ENCODE measurements around the gene CHD5. TPM values are rescaled to one million over a fixed set of nuclear protein-coding genes. Genes with fewer than 3 reads are reported as not detected.

Gene CHD5
- total RNA-seq, 4 donors from 2014 or later: 0.05 TPM; not detected in 3

GRCh38 chr1:6124746-6125365 lies 55.3 kb downstream of the CHD5 start:
- intact Hi-C loops (cut with DNase I; ENCODE audit: low total_unique reads) (no loop called here), in situ Hi-C loops (cut with MboI; ENCODE audit: low sequenced_read_pairs in 4 of 4) (no loop called here)
- Histone ChIP-seq H3K27me3 (peaks cover 0 to 6% (median 0%) of the 10 kb centered on the region in 3 donors), H3K4me1 (no peaks in the 10 kb centered on the region), H3K4me3 (no peak overlapping the region), H3K27ac (no peak overlapping the region), H3K36me3 (no peaks in the 10 kb centered on the region), H3K9me3 (no peaks in the 10 kb centered on the region)
- ATAC-seq (no peak), DNase-seq (no peak)
- no peak for TF ChIP-seq POLR2A (IDR thresholded peaks at IDR 0.05)
- TF ChIP-seq CTCF (IDR thresholded peaks at IDR 0.05 in 4 of 5, conservative IDR thresholded peaks at IDR 0.05 in 1 of 5): no peak

GRCh38 chr1:6124341-6124740 lies 55.8 kb downstream of the CHD5 start:
- Histone ChIP-seq H3K4me1 (no peaks in the 10 kb centered on the region), H3K36me3 (no peaks in the 10 kb centered on the region), H3K27ac (no peak overlapping the region), H3K4me3 (no peak overlapping the region), H3K9me3 (no peaks in the 10 kb centered on the region), H3K27me3 (peaks cover 0 to 6% (median 0%) of the 10 kb centered on the region in 3 donors)
- no peak for TF ChIP-seq POLR2A (IDR thresholded peaks at IDR 0.05)
- no peak for TF ChIP-seq CTCF (IDR thresholded peaks at IDR 0.05 in 4 of 5, conservative IDR thresholded peaks at IDR 0.05 in 1 of 5)
- in situ Hi-C loops (cut with MboI; ENCODE audit: low sequenced_read_pairs in 4 of 4) (no loop called here), intact Hi-C loops (cut with DNase I; ENCODE audit: low total_unique reads) (no loop called here)
- ATAC-seq (no peak), DNase-seq (no peak)

- H3K4me3 ChIP-seq: no peak overlapping the region
- H3K27ac ChIP-seq: no peak overlapping the region
- H3K27me3 ChIP-seq: peaks cover 0 to 6% (median 0%) of the 10 kb centered on the region in 3 donors
- no peak for DNase-seq
- intact Hi-C loops (cut with DNase I; ENCODE audit: low total_unique reads): no loop called here
- no peak for TF ChIP-seq POLR2A (IDR thresholded peaks at IDR 0.05)
- TF ChIP-seq CTCF (IDR thresholded peaks at IDR 0.05 in 4 of 5, conservative IDR thresholded peaks at IDR 0.05 in 1 of 5): no peak
- no peaks in the 10 kb centered on the region for H3K9me3 ChIP-seq
- in situ Hi-C loops (cut with MboI; ENCODE audit: low sequenced_read_pairs in 4 of 4): no loop called here
- no peak for ATAC-seq
- H3K36me3 ChIP-seq: no peaks in the 10 kb centered on the region
- no peaks in the 10 kb centered on the region for H3K4me1 ChIP-seq
Observed at GRCh38 chr1:6123816-6124215, 56.3 kb downstream of the CHD5 start.

GRCh38 chr1:6123083-6123482 lies 57.0 kb downstream of the CHD5 start:
- H3K27ac ChIP-seq: no peak overlapping the region
- in situ Hi-C loops (cut with MboI; ENCODE audit: low sequenced_read_pairs in 4 of 4) (no loop called here), intact Hi-C loops (cut with DNase I; ENCODE audit: low total_unique reads) (no loop called here)
- DNase-seq: no peak
- no peak for ATAC-seq
- no peaks in the 10 kb centered on the region for H3K36me3 ChIP-seq
- TF ChIP-seq CTCF (IDR thresholded peaks at IDR 0.05 in 4 of 5, conservative IDR thresholded peaks at IDR 0.05 in 1 of 5): no peak
- no peak for TF ChIP-seq POLR2A (IDR thresholded peaks at IDR 0.05)
- peaks cover 0 to 6% (median 0%) of the 10 kb centered on the region in 3 donors for H3K27me3 ChIP-seq
- no peaks in the 10 kb centered on the region for H3K4me1 ChIP-seq
- H3K4me3 ChIP-seq: no peak overlapping the region
- H3K9me3 ChIP-seq: no peaks in the 10 kb centered on the region

All from gastrocnemius medialis (tissue), 4 donors.